Ovary (tissue), 3 donors: Measurements from ENCODE around the gene SUV39H2.

Experiments
- CTCF ChIP-seq, 3 donors: fragments of 450-650 bp in 2 of 3; fragments of 200-600 bp in 1 of 3; IDR thresholded peaks; one replicate each; pipeline versions ENCODE4 v1.5.1 to v1.8.0; 2016 to 2022; ENCODE audit warnings: antibody characterized with exemption in 3 of 3, mild to moderate bottlenecking in 1 of 3
- EP300 ChIP-seq: sonication (generic); formaldehyde crosslinking; IDR thresholded peaks from one replicate; pipeline ENCODE4 v1.6.1; 2017; ENCODE audit warnings: antibody characterized with exemption
- POLR2A ChIP-seq: fragments of 450-650 bp; IDR thresholded peaks from one replicate; pipeline ENCODE4 v1.6.1; 2017; ENCODE audit warnings: antibody characterized with exemption, mild to moderate bottlenecking, moderate library complexity
- donor health status: DM: no; HTN: no; CAD: no.

GRCh38 chr10:14930610-14931009 is 51.9 kb downstream of the SUV39H2 start:
- TF ChIP-seq CTCF (IDR thresholded peaks at IDR 0.05) (no peak), POLR2A (no peak), EP300 (no peak)
